Placental pericyte (primary cell): ENCODE results near the gene COX7B2. TPM values are rescaled to one million over a fixed set of nuclear protein-coding genes. Genes with fewer than 3 reads are reported as not detected.

Experiments used
- total RNA-seq: library from RNA; depleted of rRNA; stranded (reverse); fragments of >200 nt; gene quantifications from 2 replicates; pipeline ENCODE4 v1.2.3, GENCODE V29; 2012

Gene COX7B2, protein sequence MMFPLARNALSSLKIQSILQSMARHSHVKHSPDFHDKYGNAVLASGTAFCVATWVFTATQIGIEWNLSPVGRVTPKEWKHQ
- total RNA-seq = not detected in 2 replicates

DNA sequence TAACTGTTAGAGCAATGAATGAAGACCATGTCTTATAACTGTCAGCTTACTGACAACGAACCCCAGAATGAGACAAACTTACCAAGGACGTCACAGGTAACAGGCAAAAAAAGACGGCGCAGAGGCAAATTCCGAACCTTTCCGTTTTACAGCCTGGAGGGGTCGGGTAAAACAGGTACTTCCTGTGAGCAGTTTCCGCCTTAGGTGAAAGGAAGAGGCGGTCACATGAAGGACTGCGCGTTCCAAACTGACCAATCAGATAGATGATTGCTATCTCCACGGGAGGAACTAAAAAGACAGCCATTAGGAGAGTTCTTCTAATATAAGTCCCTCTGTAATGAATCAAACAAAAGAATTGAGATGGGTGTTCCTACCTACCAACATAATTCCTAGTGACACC lies at the start of gene COX7B2:
Gene COX7B2 (minus strand): TSS at position 168 of the 400 bp plus-strand sequence. CDS start 174,053 bp downstream, outside the sequence.

Other genes with a start within 250 kb of the COX7B2 start
- gene GABRA4, start 84.3 kb upstream of the COX7B2 start, total RNA-seq = not detected in 2 replicates
- not detected in 2 replicates for gene GABRB1, start 122.3 kb upstream of the COX7B2 start, total RNA-seq